BE2C (cell line): Measurements from ENCODE around the gene PRKAR1B.
"Not testable (repeated sequence)": the region's sequence is repeated elsewhere in the genome, so short reads cannot be mapped to it uniquely, and the experiment has no call there.

Experiments
- DNase-seq: peaks from one replicate; pipeline ENCODE4 v3.0.0-alpha.2; 2020
- H3K27me3 ChIP-seq: fragments of 250-450 bp; sonication (Bioruptor Pico); 2 replicates; pipeline ENCODE4 v1.5.1; 2020; ENCODE audit warnings: mild to moderate bottlenecking
- H3K36me3 ChIP-seq: fragments of 250-450 bp; sonication (Bioruptor Pico); 2 replicates; pipeline ENCODE4 v1.5.1; 2020; ENCODE audit warnings: mild to moderate bottlenecking
- H3K4me1 ChIP-seq: fragments of 250-450 bp; sonication (Bioruptor Pico); 2 replicates; pipeline ENCODE4 v1.5.1; 2020
- H3K4me3 ChIP-seq: 2 replicates; pipeline ENCODE4 v1.5.1; 2011; ENCODE audit warnings: low read depth, low read length
- H3K9me3 ChIP-seq: fragments of 250-450 bp; sonication (Bioruptor Pico); 2 replicates; pipeline ENCODE4 v1.5.1; 2020
- TF ChIP-seq, protein P1 (sequence below): IDR thresholded peaks from 2 replicates; pipeline ENCODE4 v1.5.1; 2012; ENCODE audit warnings: mild to moderate bottlenecking, low read depth, low read length

The PRKAR1B gene

DNA sequence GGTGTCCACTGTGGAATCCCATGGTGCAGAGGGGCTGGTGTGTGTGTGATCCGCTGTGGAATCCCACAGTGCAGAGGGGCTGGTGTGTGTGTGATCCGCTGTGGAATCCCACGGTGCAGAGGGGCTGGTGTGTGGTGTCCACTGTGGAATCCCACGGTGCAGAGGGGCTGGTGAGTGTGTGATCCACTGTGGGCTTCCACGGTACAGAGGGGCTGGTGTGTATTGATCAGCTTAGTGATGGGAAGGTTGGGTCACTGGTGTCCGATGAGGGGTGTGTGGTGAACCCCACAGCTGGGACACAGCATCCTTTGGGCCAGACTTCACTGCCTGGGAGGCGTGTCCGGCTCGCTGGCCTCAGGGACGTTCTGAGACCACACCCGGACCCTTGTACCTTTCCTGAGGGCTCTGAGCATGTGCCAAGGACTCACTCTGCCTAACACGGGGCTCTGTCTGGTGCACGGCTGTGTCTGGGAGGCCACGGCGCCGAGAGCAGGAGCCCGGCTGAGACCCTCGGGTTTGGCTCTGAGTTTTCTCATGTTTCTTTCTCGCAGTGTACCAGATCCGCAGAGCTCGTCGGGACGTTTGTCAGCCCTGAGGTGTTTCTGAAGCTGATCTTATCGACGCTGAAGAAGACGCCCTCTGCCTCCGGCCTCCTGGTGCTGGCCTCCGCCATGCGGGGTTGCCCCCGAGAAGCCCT is 29.3 kb upstream of the PRKAR1B start:
- Histone ChIP-seq H3K27me3 (no peaks in the 10 kb centered on the region), H3K4me1 (no peaks in the 10 kb centered on the region), H3K9me3 (no peaks in the 10 kb centered on the region), H3K4me3 (no peak overlapping the region), H3K36me3 (peaks cover 68% of the 10 kb centered on the region)
- no peak for DNase-seq
- TF ChIP-seq, protein P1, sequence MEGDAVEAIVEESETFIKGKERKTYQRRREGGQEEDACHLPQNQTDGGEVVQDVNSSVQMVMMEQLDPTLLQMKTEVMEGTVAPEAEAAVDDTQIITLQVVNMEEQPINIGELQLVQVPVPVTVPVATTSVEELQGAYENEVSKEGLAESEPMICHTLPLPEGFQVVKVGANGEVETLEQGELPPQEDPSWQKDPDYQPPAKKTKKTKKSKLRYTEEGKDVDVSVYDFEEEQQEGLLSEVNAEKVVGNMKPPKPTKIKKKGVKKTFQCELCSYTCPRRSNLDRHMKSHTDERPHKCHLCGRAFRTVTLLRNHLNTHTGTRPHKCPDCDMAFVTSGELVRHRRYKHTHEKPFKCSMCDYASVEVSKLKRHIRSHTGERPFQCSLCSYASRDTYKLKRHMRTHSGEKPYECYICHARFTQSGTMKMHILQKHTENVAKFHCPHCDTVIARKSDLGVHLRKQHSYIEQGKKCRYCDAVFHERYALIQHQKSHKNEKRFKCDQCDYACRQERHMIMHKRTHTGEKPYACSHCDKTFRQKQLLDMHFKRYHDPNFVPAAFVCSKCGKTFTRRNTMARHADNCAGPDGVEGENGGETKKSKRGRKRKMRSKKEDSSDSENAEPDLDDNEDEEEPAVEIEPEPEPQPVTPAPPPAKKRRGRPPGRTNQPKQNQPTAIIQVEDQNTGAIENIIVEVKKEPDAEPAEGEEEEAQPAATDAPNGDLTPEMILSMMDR = no peak

DNA sequence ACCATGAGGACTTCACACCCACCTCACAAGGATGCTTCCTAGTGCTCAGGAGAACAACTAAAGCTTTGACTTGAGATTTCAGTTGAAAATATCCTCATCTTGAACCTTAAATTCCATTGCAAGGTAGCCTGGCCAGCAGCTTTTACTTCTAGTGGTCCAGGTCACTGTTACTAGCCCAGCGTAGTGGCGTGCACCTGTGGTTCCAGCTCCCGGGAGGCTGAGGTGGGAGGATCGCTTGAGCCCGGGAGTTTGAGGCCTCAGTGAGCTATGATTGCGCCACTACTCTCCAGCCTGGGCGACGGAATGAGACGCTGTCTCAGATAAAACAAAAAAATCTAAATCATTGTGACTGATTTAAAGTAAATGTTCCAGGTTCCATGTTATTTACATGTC is 28.3 kb upstream of the PRKAR1B start:
- Histone ChIP-seq H3K4me3 (no peak overlapping the region), H3K9me3 (no peaks in the 10 kb centered on the region), H3K36me3 (peaks cover 67% of the 10 kb centered on the region), H3K4me1 (no peaks in the 10 kb centered on the region), H3K27me3 (no peaks in the 10 kb centered on the region)
- TF ChIP-seq, protein P1 = no peak
- DNase-seq = no peak

DNA sequence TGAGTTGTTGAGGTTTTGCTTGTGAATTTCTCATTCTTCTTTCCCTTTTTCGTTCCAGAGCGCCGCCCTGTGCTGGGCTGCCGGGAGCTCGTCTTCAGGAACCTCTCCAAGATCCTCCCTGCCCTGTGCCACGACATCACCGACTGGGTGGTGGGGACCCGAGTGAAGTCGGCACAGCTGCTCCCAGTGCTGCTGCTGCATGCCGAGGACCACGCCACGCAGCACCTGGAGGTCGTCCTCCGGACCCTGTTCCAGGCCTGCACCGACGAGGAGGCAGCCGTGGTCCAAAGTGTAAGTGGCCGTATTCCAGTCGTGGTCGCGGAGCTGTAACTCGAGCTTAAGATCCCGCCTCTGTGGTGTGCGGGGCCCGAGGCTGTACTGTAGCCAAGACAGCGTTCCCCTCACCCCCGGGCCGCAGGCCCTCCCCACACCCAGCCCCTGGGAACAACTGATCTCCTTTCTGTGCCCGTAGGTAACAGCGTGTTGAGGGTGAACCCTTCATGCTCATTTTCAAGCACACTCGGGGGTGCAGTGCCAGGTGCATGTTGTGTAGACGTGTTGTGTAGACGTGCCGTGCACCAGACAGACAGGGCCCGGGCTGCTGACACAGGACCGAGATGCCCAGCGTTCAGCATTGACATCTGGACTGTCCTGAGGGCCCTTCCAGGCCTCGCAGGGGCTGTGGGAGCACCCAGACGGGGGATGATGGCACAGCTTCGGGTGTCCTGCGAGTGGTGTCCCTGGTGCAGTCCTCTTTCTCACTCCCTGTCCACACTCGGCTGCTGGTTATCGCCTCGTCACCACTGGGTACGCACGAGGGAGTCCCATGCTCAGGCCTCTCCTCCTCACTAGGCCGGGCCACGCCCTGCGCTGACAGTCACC is 27.7 kb upstream of the PRKAR1B start:
- H3K4me1 ChIP-seq = no peaks in the 10 kb centered on the region
- H3K4me3 ChIP-seq = no peak overlapping the region
- no peaks in the 10 kb centered on the region for H3K9me3 ChIP-seq
- peaks cover 71% of the 10 kb centered on the region for H3K36me3 ChIP-seq
- DNase-seq = no peak
- no peaks in the 10 kb centered on the region for H3K27me3 ChIP-seq
- TF ChIP-seq, protein P1 = no peak

DNA sequence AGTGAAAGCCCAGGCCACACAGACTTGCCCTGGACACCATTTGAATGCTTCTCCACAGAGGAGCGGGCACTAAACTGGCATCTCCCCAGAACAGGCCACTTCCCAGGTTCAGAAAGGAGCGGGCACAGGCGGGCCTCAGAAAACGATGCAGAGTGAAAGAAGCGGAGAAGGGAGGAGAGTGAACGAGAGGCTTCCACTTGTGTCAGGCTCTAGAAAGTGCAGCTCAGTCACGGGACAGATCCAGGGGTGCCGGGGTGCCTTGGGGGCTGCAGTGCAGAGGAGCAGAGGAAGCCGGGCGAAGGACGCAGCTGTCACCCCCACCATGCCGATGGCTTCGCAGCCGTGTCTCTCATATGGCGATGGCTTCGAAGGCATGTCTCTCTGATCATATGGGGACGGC is 26.1 kb upstream of the PRKAR1B start:
- Histone ChIP-seq H3K27me3 (no peaks in the 10 kb centered on the region), H3K9me3 (no peaks in the 10 kb centered on the region), H3K4me3 (no peak overlapping the region), H3K36me3 (peaks cover 60% of the 10 kb centered on the region), H3K4me1 (no peaks in the 10 kb centered on the region; the same call in 1 of the 2 replicates)
- TF ChIP-seq, protein P1 = no peak
- DNase-seq = no peak

DNA sequence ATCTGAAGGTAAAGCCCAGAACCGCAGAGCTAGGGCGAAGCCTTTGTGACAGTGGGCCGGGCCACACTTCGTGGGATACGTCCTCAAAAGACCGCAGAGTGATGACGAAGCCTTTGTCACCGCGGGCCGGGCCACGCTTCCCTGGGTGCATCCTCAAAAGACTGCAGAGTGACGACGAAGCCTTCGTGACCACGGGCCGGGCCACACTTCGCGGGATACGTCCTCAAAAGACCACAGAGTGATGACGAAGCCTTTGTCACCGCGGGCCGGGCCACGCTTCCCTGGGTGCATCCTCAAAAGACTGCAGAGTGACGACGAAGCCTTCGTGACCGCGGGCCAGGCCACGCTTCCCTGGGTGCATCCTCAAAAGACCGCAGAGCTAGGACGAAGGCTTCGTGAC is 25.2 kb upstream of the PRKAR1B start:
- not testable (repeated sequence) for H3K4me3 ChIP-seq, H3K4me1 ChIP-seq, H3K9me3 ChIP-seq, DNase-seq, H3K27me3 ChIP-seq
- peaks cover 50% of the 10 kb centered on the region for H3K36me3 ChIP-seq

DNA sequence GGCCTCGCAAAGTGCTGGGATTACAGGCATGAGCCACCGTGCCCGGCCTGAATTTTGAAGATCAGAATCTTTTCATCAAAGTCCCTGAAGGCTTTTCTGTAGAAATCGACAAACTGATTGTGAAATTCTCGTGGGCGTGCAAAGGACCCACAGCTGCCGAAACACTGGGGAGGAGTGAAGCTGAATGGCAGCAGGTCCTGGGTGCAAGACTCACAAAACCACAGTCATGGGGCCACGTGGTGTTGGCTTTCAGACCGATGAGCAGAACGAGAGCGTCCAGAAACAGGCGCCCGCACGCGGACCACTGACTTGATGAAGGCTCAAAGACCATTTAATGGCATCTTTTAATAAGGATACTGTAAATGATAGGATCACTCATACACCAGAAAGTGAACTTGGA is 24.7 kb upstream of the PRKAR1B start:
- Histone ChIP-seq H3K36me3 (peaks cover 48% of the 10 kb centered on the region), H3K4me3 (no peak overlapping the region), H3K27me3 (no peaks in the 10 kb centered on the region), H3K4me1 (no peaks in the 10 kb centered on the region; the same call in 1 of the 2 replicates), H3K9me3 (no peaks in the 10 kb centered on the region)
- TF ChIP-seq, protein P1 = no peak
- DNase-seq = no peak
